Breast epithelium (tissue), 3 donors: ENCODE results near the gene FZD4.

ENCODE experiments used
- CTCF ChIP-seq, 3 donors: fragments of 450-650 bp; IDR thresholded peaks; one replicate each; pipeline ENCODE4 v1.5.1; 2016 to 2017; ENCODE audit warnings: antibody characterized with exemption in 3 of 3, mild to moderate bottlenecking in 3 of 3, moderate library complexity in 3 of 3
- POLR2A ChIP-seq: fragments of 450-650 bp; IDR thresholded peaks from one replicate; pipeline ENCODE4 v1.6.1; 2016; ENCODE audit warnings: antibody characterized with exemption, mild to moderate bottlenecking, moderate library complexity
- POLR2AphosphoS5 ChIP-seq, 3 donors: sonication (generic); formaldehyde crosslinking; IDR thresholded peaks; one replicate each; pipeline ENCODE4 v1.6.1; 2017; ENCODE audit warnings: antibody characterized with exemption in 3 of 3

- TF ChIP-seq CTCF (IDR thresholded peaks at IDR 0.05) (no peak), POLR2A (no peak), POLR2AphosphoS5 (IDR thresholded peaks at IDR 0.05) (no peak)
These were observed 49.0 kb downstream of the FZD4 start for GRCh38 chr11:86906198-86906597.
